GM19395 (cell line): Measurements from ENCODE around the gene IRGQ.
"Not testable (repeated sequence)": the region's sequence is repeated elsewhere in the genome, so short reads cannot be mapped to it uniquely, and the experiment has no call there.

Source experiments
- ATAC-seq: cut with Tn5 transposase; IDR thresholded peaks from one replicate; pipeline ENCODE4 v1.9.1; 2021; ENCODE audit warnings: mild to moderate bottlenecking, moderate library complexity; ENCODE audit not compliant: unreplicated experiment

Gene IRGQ

GRCh38 chr19:43575156-43575950, 20.6 kb downstream of the IRGQ start, which contains the start of the genes PINLYP and XRCC1:
Gene PINLYP (plus strand): TSS chr19:43575801. CDS start chr19:43577192, 1,391 bp downstream.
Gene XRCC1 (minus strand): TSS chr19:43575527. CDS start chr19:43575458, 69 bp downstream.
- ATAC-seq, result peak; percentile 92

- no peak for ATAC-seq
These were observed 21.3 kb downstream of the IRGQ start for GRCh38 chr19:43574424-43575155.

GRCh38 chr19:43572171-43572588, 23.8 kb downstream of the IRGQ start:
- ATAC-seq, result no peak

DNA sequence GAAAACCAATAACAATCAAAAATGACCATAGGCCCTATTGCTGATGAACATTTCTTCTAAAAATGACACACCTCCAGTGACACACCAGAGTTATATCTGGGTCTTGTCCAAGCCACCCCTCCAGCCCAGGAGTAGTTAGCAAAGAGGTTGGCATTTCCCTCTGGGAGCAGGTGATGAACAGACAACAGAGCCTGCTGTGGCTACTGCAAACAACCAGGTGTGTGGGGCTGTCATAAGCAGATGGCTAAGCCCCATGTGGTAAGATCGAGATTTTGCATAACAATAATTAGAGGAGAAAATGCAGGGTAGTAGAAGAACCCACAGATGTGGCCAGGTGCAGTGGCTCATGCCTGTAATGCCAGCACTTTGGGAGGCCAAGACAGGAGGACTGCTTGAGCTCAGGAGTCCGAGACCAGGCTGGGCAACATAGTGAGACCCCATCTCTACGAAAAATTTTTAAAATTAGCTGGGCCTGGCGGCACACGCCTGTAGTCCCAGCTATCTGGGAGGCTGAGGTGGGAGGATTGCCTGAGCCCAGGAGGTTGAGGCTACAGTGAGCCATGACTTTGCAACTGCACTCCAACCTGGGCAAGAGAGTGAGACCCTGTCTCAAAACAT, 25.7 kb downstream of the IRGQ start:
- ATAC-seq, result no peak

DNA sequence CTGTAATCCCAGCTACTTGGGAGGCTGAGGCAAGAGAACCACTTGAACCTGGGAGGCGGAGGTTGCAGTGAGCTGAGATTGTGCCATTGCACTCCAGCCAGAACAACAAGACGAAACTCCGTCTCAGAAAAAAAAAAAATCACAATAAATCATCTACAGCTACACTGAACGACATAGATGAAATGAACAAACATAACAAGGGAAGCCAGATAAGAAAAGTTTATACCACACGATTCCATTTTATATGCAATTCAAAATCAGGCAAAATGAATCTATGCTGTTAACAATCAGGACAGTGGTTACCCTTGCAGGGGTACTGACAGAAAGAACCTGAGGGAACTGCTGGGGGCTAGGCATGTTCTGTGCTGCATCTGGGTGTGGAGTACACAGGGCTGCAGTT, 26.3 kb downstream of the IRGQ start:
- ATAC-seq, result no peak

- no peak for ATAC-seq
These were observed 31.1 kb downstream of the IRGQ start for GRCh38 chr19:43564800-43565199.

GRCh38 chr19:43563816-43564457, 32.0 kb downstream of the IRGQ start:
- ATAC-seq, result no peak

DNA sequence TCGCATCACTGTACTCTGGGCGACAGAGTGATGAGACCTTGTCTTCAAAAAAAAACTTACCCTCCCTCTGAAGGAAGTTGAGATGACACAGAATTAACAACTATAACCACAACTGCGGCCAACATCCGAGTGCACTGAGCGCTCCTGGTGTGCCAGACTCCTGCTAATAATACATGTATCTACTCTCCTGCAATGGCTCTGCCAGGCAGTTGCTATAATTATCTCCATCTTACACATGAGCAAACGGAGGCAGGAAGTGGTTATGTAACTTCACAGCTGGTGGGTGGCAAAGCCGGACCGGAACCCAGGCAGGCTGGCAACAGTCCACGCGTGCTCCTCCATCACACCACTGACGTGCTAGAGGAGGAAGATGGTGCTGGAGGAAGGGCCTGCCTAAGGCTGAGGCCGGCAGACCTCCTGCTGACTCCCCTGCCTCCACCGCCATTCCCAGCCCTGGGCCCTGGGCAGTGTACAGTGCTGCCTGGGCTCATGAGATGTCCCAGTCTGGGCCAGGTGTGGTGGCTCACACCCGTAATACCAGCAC, 33.2 kb downstream of the IRGQ start:
- ATAC-seq, result peak; percentile 71

GRCh38 chr19:43562226-43562697, 33.7 kb downstream of the IRGQ start:
- ATAC-seq, result no peak

DNA sequence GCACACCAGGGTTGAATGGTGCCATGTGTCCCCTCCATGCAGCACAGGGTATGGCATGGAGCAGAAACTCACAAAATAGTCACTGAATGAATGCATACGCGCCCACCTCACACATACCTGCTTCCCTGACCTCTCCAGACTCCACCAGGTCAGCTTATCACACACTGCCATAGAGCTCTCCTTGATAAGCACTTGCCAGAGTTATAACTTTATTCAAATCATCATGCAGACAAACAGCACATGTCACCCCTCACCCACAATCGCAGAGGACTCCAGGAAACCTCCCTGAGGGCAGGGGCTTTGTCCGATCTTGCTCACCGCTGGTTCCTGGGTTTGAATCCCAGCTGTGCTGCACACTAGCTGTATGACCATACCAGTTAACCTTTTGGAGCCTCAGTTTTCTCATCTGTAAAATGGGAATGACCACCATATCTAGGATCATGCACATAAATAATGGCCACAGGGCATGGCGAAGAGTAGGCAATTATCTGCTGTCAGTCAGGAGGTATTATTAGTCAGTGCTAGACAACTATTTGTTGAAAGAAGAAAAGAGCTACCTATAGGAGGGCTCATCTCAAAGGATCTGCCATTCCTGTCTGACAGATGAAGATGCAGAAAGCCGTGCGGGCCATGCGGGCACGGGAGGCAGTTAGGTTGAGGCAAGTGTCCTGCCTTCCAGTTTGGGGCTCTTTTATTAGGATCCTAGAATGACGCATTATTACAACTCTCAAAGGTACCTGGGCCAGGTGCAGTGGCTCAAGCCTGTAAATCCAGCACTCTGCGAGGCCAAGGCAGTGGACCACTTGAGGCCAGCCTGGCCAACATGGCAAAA, 34.6 kb downstream of the IRGQ start:
- no peak for ATAC-seq

DNA sequence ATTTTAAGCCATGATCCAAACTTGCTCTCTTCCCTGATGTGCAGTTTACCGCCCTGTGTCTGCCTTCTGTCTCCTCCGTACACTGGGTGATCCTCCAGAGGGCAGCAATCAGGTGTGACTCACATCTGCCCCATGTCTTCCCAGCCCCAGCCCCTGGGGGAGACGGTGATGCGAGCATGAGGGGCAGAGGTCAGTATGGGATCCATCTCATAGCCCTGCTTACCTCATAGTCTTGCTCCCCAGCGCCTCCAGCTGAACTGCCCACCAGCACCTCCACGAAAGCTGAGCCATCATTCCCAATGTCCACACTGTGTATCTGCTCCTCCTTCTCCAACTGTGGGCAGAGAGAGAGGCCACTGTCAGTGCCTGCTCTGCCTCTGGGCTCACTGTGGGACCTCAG, 35.2 kb downstream of the IRGQ start:
- no peak for ATAC-seq

- ATAC-seq, result no peak
These were observed 40.7 kb downstream of the IRGQ start for GRCh38 chr19:43555185-43555770.

GRCh38 chr19:43554317-43554895, 41.5 kb downstream of the IRGQ start:
- ATAC-seq, result no peak

- no peak for ATAC-seq
These were observed 42.3 kb downstream of the IRGQ start for GRCh38 chr19:43553656-43554055.

DNA sequence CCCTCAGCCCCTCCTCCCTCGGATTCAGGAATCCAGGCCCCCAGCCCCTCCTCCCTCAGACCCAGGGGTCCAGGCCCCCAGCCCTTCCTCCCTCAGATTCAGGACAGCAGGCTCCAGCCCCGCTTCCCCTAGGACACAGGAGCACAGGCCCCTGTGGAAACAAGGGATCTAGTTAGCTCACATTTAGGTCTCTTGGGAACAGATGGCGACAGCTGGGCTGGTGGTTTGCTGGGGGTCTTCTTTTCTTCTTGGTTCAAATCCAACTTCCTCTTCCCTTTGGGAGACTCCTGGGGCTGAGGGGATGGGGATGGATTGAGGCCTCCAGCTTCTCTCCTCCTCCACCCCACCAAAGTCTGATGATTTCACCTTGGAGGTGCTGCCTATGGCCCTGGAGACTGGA, 43.3 kb downstream of the IRGQ start:
- no peak for ATAC-seq

- no peak for ATAC-seq
These were observed 43.8 kb downstream of the IRGQ start for GRCh38 chr19:43552198-43552450.

- ATAC-seq, result no peak
These were observed 44.3 kb downstream of the IRGQ start for GRCh38 chr19:43551399-43552197.

DNA sequence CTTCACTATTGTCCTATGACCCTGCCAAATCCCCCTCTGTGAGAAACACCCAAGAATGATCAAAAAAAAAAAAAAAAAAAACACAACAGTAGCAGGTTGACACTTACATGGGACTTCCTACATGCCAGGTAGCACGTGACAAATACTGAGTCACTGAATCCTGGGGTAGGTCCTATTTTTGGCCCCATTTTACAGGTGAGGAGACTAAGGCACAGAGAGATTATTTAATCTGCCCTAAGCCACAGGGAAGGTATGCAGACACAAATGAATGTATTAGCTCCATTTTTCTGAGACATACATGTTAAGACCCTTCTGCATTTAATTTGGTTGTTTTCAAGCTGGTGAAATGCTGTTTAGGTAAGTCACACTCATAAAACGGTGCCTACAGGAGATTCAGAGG, 47.2 kb downstream of the IRGQ start:
- no peak for ATAC-seq

GRCh38 chr19:43547926-43548325, 48.0 kb downstream of the IRGQ start:
- ATAC-seq, result not testable (repeated sequence)
